Suprapubic skin (tissue), 4 donors: ENCODE data around the gene GNAL. TPM values are rescaled to one million over a fixed set of nuclear protein-coding genes. Genes with fewer than 3 reads are reported as not detected.

Experiments
- DNase-seq, 2 donors: peaks; one replicate each; pipeline ENCODE4 v3.0.0-alpha.2; 2019; ENCODE audit warnings: low spot score in 2 of 2
- H3K27ac ChIP-seq: fragments of 200-600 bp; sonication (generic); one replicate; pipeline ENCODE4 v1.5.1; 2019
- H3K27me3 ChIP-seq: fragments of 200-600 bp; sonication (generic); one replicate; pipeline ENCODE4 v1.5.1; 2019
- H3K36me3 ChIP-seq: fragments of 200-600 bp; sonication (generic); one replicate; pipeline ENCODE4 v1.5.1; 2019
- H3K4me1 ChIP-seq: fragments of 200-600 bp; sonication (generic); one replicate; pipeline ENCODE4 v1.5.1; 2019
- H3K4me3 ChIP-seq: fragments of 200-600 bp; sonication (generic); one replicate; pipeline ENCODE4 v1.5.1; 2019; ENCODE audit warnings: mild to moderate bottlenecking
- H3K9me3 ChIP-seq: fragments of 200-600 bp; sonication (generic); one replicate; pipeline ENCODE4 v1.5.1; 2019
- EP300 ChIP-seq: sonication (generic); formaldehyde crosslinking; IDR thresholded peaks from one replicate; pipeline ENCODE4 v1.6.1; 2017; ENCODE audit warnings: antibody characterized with exemption
- POLR2A ChIP-seq, 2 donors: fragments of 450-650 bp; IDR thresholded peaks; one replicate each; pipeline ENCODE4 v1.6.1; 2017; ENCODE audit warnings: antibody characterized with exemption in 2 of 2, mild to moderate bottlenecking in 2 of 2, moderate library complexity in 2 of 2
- POLR2AphosphoS5 ChIP-seq, 3 donors: sonication (generic); formaldehyde crosslinking; IDR thresholded peaks; one replicate each; pipeline ENCODE4 v1.6.1; 2017; ENCODE audit warnings: antibody characterized with exemption in 3 of 3
- WGBS: methylation state at CpG from one replicate; pipeline ENCODE4 v1.1.5; 2018; 5-methylcytosine and 5-hydroxymethylcytosine counted together
- total RNA-seq, 4 donors: library from RNA; depleted of rRNA; stranded (reverse); fragments of >200 nt; gene quantifications; one replicate each; pipeline ENCODE4 v1.1.0, GENCODE V29; 2016
- TF ChIP-seq, protein P1 (sequence below), 2 donors: fragments of 200-600 bp in 1 of 2; fragments of 450-650 bp in 1 of 2; sonication (generic) in 1 of 2; IDR thresholded peaks; one replicate each; pipeline ENCODE4 v1.5.1; 2016 to 2019; ENCODE audit warnings: antibody characterized with exemption in 2 of 2, mild to moderate bottlenecking in 1 of 2, moderate library complexity in 1 of 2

Gene GNAL
- total RNA-seq, 4 donors from 2014 or later, result 8.7 to 17.2 (median 15.0) TPM

DNA sequence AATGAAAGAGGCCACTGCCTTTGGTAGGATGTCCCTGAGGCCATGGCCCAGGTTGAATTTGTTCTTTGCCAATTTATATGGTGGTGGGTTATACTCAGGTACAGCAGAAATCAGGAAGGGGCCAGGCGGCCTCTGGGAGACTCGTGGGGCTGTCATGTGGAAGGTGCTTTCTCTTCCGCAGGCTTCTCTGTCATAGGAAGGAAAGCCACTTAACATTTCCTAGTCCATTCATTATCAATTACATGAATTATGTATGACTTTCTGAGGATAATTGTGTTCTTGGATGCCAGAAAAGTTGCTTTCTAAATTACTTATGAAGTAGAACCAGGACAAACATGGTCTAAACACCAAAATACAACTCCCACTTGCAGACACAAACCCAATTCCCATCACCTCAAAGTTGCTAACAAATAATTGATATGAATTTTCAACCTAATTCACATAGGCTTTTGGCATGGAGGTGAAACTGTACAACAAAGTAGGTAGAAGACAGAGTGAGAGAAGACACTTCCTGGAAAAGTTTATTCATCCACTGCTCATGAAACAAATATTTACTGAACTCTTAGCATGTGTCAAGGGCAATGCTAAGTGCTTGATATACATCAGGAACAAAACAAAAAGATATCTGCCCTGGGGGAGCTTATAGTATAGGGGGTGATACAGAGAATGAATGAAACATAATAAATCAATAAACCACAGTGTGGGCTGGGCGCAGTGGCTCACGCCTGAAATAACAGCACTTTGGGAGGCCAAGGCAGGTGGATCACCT is 111.7 kb downstream of the GNAL start:
- Histone ChIP-seq H3K4me1 (no peaks in the 10 kb centered on the region), H3K36me3 (no peaks in the 10 kb centered on the region), H3K9me3 (no peaks in the 10 kb centered on the region), H3K27ac (no peak overlapping the region), H3K4me3 (no peak overlapping the region), H3K27me3 (no peaks in the 10 kb centered on the region)
- DNase-seq, result no peak
- TF ChIP-seq, protein P1, sequence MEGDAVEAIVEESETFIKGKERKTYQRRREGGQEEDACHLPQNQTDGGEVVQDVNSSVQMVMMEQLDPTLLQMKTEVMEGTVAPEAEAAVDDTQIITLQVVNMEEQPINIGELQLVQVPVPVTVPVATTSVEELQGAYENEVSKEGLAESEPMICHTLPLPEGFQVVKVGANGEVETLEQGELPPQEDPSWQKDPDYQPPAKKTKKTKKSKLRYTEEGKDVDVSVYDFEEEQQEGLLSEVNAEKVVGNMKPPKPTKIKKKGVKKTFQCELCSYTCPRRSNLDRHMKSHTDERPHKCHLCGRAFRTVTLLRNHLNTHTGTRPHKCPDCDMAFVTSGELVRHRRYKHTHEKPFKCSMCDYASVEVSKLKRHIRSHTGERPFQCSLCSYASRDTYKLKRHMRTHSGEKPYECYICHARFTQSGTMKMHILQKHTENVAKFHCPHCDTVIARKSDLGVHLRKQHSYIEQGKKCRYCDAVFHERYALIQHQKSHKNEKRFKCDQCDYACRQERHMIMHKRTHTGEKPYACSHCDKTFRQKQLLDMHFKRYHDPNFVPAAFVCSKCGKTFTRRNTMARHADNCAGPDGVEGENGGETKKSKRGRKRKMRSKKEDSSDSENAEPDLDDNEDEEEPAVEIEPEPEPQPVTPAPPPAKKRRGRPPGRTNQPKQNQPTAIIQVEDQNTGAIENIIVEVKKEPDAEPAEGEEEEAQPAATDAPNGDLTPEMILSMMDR (IDR thresholded peaks at IDR 0.05), result no peak
- no peak for TF ChIP-seq EP300
- no peak for TF ChIP-seq POLR2AphosphoS5 (IDR thresholded peaks at IDR 0.05)
- no peak for TF ChIP-seq POLR2A (IDR thresholded peaks at IDR 0.05)
- 83% methylated on average over 5 of the region's 5 CpGs for WGBS

DNA sequence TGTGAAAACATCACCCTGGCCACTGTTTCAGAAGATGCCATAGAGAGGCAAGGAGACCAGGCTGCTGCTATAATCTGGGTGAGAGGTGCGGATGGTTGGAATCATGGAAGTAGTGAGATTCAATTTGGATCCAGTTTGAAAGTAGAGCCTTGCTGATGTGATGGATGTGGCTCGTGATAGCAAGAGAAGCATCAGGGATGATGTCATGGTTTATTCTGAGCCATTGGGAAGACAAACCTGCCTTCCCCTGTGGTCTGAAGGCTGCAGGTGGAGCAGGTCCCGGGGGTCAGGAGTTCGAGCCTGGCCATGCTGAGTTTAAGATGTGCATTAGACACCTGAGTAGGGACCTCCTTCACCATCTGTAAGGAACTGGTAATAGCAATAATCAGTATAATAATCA is 112.5 kb downstream of the GNAL start:
- H3K9me3 ChIP-seq, result no peaks in the 10 kb centered on the region
- no peak for TF ChIP-seq POLR2A (IDR thresholded peaks at IDR 0.05)
- TF ChIP-seq, protein P1 (IDR thresholded peaks at IDR 0.05), result no peak
- no peak for TF ChIP-seq POLR2AphosphoS5 (IDR thresholded peaks at IDR 0.05)
- no peak for TF ChIP-seq EP300
- no peaks in the 10 kb centered on the region for H3K36me3 ChIP-seq
- H3K27ac ChIP-seq, result no peak overlapping the region
- no peak overlapping the region for H3K4me3 ChIP-seq
- DNase-seq, result no peak
- no peaks in the 10 kb centered on the region for H3K4me1 ChIP-seq
- no peaks in the 10 kb centered on the region for H3K27me3 ChIP-seq
- WGBS, result 91% methylated on average over 4 of the region's 4 CpGs

DNA sequence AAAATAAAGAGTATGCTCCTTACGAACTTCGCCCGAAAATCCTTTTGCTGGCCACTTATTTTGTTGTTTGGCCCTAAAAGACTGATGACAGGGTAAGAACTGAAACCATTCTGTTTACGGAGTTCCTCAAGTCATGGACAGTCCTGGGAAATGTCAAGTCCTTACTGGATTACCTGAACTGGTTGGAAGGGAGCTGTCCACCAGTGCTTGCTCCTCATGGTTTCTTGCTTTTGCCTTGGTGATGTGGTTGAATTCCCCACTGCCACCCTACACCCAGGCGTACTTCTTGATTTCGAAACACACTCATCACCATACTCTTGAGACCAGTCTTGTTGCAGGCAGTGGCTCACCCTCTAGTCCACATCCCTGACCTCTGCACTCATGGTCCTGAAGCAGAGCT is 113.1 kb downstream of the GNAL start:
- no peaks in the 10 kb centered on the region for H3K36me3 ChIP-seq
- no peaks in the 10 kb centered on the region for H3K4me1 ChIP-seq
- 92% methylated on average over 6 of the region's 6 CpGs for WGBS
- TF ChIP-seq, protein P1 (IDR thresholded peaks at IDR 0.05), result no peak
- TF ChIP-seq EP300 (no peak), POLR2AphosphoS5 (IDR thresholded peaks at IDR 0.05) (no peak), POLR2A (IDR thresholded peaks at IDR 0.05) (no peak)
- no peak for DNase-seq
- H3K27me3 ChIP-seq, result no peaks in the 10 kb centered on the region
- H3K27ac ChIP-seq, result no peak overlapping the region
- no peaks in the 10 kb centered on the region for H3K9me3 ChIP-seq
- H3K4me3 ChIP-seq, result no peak overlapping the region

DNA sequence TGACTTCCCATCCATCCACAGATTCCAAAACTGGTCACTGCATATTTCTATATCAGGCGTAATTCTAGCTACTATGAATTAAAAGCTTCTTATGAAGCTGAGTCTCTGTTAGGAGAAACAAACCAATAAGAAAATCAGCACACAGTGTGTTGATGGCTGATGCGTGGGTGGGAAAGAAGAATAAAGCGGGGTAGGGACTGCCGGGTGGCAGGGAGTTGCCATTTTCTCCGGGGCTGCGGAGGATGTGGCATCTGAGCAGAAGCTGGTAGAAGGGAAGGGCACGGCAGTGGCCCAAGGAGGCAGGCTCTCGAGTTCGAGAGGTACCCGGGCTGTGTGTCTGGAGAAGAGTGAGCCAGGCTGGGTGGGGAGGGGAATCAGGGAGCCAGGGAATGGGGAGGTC is 113.5 kb downstream of the GNAL start:
- H3K36me3 ChIP-seq, result no peaks in the 10 kb centered on the region

DNA sequence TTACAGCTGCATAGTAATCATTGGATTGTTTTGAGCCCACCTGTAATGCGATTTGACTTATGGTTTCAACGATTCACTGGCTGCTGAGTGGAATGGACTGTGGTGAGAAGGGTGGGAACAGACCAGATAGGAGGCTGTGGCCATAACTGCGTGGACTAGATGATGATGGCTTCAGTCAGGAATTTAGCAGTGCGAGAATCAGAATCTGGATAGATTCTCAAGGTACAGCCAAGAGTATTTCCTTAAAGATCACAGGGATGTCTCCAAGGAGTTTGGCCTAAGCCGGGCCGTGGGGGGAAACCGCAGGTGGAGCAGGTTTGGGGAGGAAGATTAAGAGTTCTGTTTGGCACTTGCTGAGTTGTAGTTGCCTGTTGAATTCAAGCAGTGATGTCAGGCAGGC is 118.2 kb downstream of the GNAL start:
- no peak overlapping the region for H3K4me3 ChIP-seq
- H3K27me3 ChIP-seq, result no peaks in the 10 kb centered on the region
- no peaks in the 10 kb centered on the region for H3K4me1 ChIP-seq
- no peak overlapping the region for H3K27ac ChIP-seq
- no peak for DNase-seq
- H3K36me3 ChIP-seq, result no peaks in the 10 kb centered on the region
- TF ChIP-seq, protein P1 (IDR thresholded peaks at IDR 0.05), result no peak
- TF ChIP-seq POLR2AphosphoS5 (IDR thresholded peaks at IDR 0.05), result no peak
- no peak for TF ChIP-seq POLR2A (IDR thresholded peaks at IDR 0.05)
- no peak for TF ChIP-seq EP300
- H3K9me3 ChIP-seq, result no peaks in the 10 kb centered on the region
- WGBS, result 91% methylated on average over 7 of the region's 7 CpGs

More for the DNA sequence above, 113.5 kb downstream of the GNAL start:
- Histone ChIP-seq H3K4me3 (no peak overlapping the region), H3K9me3 (no peaks in the 10 kb centered on the region), H3K27ac (no peak overlapping the region), H3K27me3 (no peaks in the 10 kb centered on the region), H3K4me1 (no peaks in the 10 kb centered on the region)
- 91% methylated on average over 10 of the region's 10 CpGs for WGBS
- TF ChIP-seq, protein P1 (IDR thresholded peaks at IDR 0.05), result no peak
- no peak for TF ChIP-seq POLR2A (IDR thresholded peaks at IDR 0.05)
- DNase-seq, result no peak
